CD4-positive, alpha-beta T cell treated with Interleukin-2 at 100 ng/mL for 4 hours (primary cell): ENCODE results near the gene STK33.

ENCODE experiments used
- DNase-seq: peaks from one replicate; pipeline ENCODE4 v3.0.0-alpha.2; 2020; ENCODE audit warnings: low spot score

The STK33 gene

GRCh38 chr11:8593935-8594909 lies at the start of gene STK33:
Gene STK33 (minus strand): TSS chr11:8594228. CDS start chr11:8474905, 119,323 bp downstream.
- DNase-seq, result peak; percentile 1

- DNase-seq, result no peak
Observed at GRCh38 chr11:8642196-8642841, 48.3 kb upstream of the STK33 start.

DNA sequence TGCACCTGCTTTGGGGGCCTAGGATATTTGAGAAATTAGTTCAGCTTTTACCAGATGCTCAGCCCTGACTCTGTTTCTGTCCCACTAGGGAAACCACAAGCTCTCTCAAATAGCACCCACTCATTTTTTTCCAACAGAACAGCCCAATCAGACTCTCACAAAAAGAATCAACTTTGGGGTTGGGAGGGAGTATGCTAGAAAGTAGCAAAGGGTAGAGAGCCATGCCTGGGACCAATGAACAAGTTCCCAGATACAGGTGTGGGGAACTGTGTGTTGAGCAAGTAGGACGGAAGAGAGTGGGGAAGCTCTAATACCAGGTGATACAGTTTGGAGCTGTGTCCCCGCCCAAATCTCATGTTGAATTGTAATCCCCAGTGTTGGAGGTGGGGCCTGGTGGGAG lies 47.3 kb upstream of the STK33 start:
- DNase-seq, result no peak

- DNase-seq, result no peak
Observed at GRCh38 chr11:8640267-8640906, 46.4 kb upstream of the STK33 start.

- DNase-seq, result no peak
Observed at GRCh38 chr11:8639655-8640054, 45.6 kb upstream of the STK33 start.

DNA sequence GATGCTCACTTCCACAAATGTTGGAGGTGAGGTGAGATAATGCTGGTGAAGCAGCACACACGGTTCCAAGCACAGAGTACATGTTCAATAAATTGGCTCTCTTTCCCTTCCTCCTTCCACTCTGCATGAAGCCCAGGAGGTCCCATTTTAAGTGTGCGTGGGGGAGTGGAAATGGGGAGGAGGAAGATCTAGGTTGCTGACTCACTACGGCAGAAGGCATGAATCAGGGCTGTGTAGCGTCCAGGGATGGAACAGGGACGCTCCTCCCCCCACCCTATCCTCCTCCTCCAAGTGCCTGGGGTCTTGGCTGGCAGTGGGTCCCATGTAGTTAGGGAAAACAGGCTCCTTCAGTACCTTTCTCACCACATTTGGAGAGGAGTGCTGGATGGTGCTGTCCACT lies 44.3 kb upstream of the STK33 start:
- DNase-seq, result no peak

DNA sequence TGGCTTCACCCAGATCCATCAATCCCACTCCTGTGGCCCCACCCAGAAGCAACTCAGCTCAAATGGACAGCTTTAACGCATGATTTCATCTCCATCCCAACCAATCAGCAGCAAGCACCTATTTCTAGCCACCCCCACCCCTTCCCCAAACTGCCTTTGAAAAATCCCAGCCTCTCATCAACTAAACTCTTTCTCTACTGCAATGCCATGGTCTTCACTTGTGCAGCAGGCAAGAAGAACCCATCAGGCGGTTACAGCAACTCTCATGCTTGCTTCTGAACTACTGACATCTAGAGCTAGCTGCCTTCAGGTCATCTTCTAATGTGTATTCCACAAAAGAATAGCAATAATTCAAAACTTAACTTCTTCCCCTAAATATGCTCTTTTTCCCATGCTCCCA lies 42.1 kb upstream of the STK33 start:
- DNase-seq, result no peak

GRCh38 chr11:8634498-8634897 lies 40.5 kb upstream of the STK33 start:
- no peak for DNase-seq

- no peak for DNase-seq
Observed at GRCh38 chr11:8631395-8632118, 37.5 kb upstream of the STK33 start.

GRCh38 chr11:8624698-8625097 lies 30.7 kb upstream of the STK33 start:
- no peak for DNase-seq

DNA sequence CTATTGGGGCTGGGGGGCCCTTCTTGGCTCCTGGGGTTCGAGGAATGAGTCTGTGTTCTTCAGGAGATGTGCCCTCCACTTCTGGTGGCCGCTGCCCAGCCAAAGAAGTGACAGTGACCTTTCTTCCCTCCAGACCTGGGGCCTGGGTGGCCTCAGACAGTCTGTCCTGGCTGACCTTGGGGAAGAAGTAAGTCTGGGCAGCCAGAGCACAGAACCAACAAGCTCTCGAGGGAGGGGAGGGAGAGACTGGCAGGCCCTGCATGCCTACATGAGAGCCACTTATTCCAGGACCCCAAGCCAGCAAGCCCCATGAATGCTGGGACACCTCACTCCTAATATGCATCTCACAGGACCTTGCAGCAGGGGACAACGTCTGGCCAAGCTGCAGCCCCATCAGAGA lies 27.1 kb upstream of the STK33 start:
- DNase-seq, result no peak

GRCh38 chr11:8617063-8617462 lies 23.0 kb upstream of the STK33 start:
- DNase-seq, result no peak

DNA sequence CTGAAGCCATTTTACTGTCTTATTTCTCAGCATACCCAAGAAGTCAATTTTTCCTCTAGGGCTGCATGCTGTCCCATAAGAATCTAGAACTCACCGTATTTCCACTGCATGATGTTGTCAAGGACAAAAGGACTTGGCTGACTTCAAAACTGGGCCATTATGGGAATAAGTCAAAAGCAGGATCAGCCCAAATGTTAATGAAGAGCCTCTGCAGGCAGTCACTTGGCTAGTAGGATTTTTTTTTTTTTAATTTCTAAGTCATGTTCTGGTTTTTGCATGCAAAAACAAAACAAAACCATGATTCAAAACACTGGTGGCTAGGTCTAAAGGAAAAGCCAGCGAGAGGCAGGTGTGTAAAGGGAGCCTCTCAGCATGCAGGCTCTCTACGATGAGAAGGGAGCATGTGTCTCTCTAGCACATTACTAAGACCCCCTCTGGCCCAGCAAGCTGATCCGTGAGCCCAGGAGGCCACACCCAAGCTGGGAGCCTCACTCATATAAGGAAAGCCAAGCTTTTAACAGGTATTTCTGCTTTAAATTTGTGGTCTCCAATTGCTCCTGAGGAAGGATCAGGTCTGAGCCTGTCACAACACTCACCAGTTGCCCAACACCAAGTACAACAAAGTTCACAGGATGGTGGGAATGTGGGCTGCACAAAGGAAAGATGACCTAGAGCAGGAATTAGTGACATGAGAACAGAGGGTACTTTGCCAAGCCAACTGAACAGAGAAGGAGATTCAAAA lies 21.4 kb upstream of the STK33 start:
- DNase-seq, result no peak

- DNase-seq, result no peak
Observed at GRCh38 chr11:8614497-8614896, 20.5 kb upstream of the STK33 start.

DNA sequence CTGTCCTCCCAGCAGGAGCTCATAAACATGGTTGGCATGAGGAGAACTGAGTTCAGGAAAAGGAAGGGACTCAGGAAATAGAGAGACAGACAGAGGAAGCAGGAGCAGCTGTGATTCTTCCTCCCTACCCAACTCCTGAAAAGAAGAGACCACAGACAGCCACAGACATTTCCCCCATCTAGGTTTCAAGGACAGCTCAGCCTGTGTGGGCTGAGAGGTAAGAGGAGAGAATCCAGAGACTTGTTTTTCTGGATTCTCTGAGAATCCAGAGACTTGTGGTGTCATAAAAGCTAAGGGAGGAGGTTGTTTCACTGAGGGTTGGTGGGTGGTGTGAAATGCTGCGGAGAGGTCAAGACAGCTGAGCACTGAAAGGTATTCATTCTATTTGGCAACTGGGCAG lies 19.0 kb upstream of the STK33 start:
- DNase-seq, result no peak

DNA sequence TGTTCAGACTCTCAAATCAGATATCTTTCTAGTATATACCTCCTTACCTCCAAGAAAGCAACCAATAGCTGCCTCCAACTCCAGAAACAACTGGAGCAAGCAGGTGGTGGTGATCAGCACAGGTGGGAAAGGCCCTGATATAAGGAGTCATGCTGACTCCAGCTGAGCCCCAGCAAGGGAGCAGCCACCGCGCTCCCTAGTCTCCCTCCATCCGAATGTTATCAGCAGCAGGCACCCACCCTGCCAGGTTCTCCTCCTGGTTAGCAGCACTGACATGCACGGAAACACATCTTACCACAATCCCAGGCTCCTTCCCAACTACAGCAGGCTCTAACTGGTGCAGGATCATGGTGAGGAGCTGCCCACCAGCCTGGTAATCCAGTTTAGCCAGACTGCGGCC lies 18.5 kb upstream of the STK33 start:
- no peak for DNase-seq

DNA sequence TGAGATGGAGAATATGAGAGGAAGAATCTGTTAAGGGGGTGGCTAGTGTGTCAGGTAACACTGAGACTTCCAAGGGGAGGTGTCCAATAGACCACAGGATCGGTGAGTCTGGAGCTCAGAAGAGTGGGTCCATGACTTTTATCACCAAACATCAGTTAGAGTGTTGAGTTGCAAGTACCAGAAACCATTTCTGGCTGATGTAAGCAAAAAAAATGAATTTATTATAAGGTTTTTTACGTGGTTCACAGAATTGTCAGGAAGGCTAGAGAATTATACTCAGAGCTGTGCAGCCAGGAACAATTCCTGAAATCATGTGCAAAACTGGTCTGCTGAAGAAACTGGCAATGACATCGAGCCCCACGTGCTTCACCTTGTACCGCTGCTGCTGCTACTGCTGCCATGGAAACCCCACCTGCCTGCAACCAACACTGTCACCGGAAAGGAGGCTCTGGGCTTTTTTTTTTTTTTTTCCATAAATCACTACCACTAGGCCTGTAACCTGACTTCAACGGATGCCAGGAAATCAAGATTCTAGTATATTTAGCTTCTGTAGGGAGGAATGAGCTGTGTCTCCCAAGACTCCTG lies 16.6 kb upstream of the STK33 start:
- DNase-seq, result no peak

DNA sequence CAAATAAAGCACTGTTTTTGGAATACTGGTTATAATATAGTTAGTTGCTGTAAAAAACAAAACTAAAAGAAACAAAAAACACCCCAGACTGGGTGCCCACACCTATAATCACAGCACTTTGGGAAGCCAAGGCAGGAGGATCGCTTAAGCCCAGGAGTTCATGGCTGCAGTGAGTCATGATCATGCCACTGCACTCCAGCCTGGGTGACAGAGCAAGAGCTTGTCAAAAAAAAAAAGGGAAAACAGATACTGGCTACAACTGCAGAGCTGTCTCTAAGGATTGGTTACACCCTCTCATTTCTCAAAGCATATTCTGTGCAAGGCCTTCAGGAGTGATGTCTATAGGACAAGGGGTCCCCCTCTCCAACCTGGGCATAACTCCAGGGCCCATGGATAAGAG lies 14.6 kb upstream of the STK33 start:
- no peak for DNase-seq

DNA sequence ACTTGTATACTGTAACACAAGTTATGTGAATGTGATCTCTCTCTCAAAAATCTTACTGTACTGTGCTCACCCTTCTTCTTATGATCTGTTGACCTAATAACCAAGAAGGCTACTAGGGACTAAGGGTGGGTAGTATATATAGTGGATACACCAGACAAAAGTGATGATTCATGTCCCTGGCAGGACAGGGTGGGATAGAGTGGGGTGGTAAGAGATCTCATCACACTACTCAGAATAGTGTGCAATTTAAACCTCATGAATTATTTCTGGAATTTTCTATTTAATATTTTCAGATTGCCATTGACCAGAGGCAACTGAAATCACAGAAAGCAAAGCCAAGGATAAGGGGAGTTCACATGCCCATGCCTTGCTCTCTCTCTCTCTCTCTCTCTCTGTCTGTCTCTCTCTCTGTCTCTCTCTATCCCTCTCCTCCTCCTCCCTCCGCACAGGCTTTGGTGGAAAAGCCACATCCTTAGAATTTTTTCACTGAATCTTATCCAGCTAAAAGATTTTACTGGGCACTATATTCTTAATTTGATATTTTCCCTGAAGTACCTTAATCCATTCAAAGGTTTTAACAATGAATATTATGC lies 12.0 kb upstream of the STK33 start:
- DNase-seq, result no peak

- DNase-seq, result peak; percentile 8
Observed at GRCh38 chr11:8604078-8604723, 10.2 kb upstream of the STK33 start.
